HEK293T (cell line): Measurements from ENCODE around the gene TNFRSF21.

Experiments
- ARNT ChIP-seq: fragments of 450-650 bp; IDR thresholded peaks from 2 replicates; pipeline ENCODE4 v1.6.1; 2017; ENCODE audit warnings: mild to moderate bottlenecking
- CTBP1 ChIP-seq: fragments of 450-650 bp; IDR thresholded peaks from 2 replicates; pipeline ENCODE4 v1.6.1; 2016; ENCODE audit warnings: borderline replicate concordance
- FOXA1 ChIP-seq: fragments of 450-650 bp; IDR thresholded peaks from 2 replicates; pipeline ENCODE4 v1.6.1; 2016; ENCODE audit warnings: mild to moderate bottlenecking
- FOXM1 ChIP-seq: fragments of 450-650 bp; IDR thresholded peaks from 2 replicates; pipeline ENCODE4 v1.6.1; 2017; ENCODE audit warnings: mild to moderate bottlenecking, borderline replicate concordance
- HDGF ChIP-seq: fragments of 450-650 bp; IDR thresholded peaks from 2 replicates; pipeline ENCODE4 v1.6.1; 2017; ENCODE audit warnings: antibody characterized with exemption, borderline replicate concordance
- SUZ12 ChIP-seq: fragments of 450-650 bp; IDR thresholded peaks from 2 replicates; pipeline ENCODE4 v1.6.1; 2016; ENCODE audit warnings: mild to moderate bottlenecking

- no peak for TF ChIP-seq FOXM1
- no peak for TF ChIP-seq CTBP1
- TF ChIP-seq SUZ12 = no peak
- TF ChIP-seq HDGF = no peak
- no peak for TF ChIP-seq FOXA1
- no peak for TF ChIP-seq ARNT
Observed at GRCh38 chr6:47248446-47248845, 61.3 kb downstream of the TNFRSF21 start.
